Skeletal muscle satellite cell (primary cell): ENCODE data around the gene SLC2A2.
"Not testable (repeated sequence)": the region's sequence is repeated elsewhere in the genome, so short reads cannot be mapped to it uniquely, and the experiment has no call there.

ENCODE experiments used
- H3K27me3 ChIP-seq: 2 replicates; pipeline ENCODE4 v1.7.0; 2013; ENCODE audit warnings: low read length; ENCODE audit not compliant: control insufficient read depth, insufficient read depth
- H3K36me3 ChIP-seq: 2 replicates; pipeline ENCODE4 v1.7.0; 2013; ENCODE audit warnings: mild to moderate bottlenecking, control low read depth, low read length; ENCODE audit not compliant: insufficient read depth
- H3K4me1 ChIP-seq: 2 replicates; pipeline ENCODE4 v1.7.0; 2013; ENCODE audit warnings: low read length; ENCODE audit not compliant: control insufficient read depth, insufficient read depth
- H3K4me2 ChIP-seq: 2 replicates; pipeline ENCODE4 v1.7.0; 2013; ENCODE audit warnings: mild to moderate bottlenecking, low read length
- H3K4me3 ChIP-seq: 2 replicates; pipeline ENCODE4 v1.7.0; 2013; ENCODE audit warnings: low read length
- H3K9ac ChIP-seq: 2 replicates; pipeline ENCODE4 v1.7.0; 2013; ENCODE audit warnings: mild to moderate bottlenecking, low read depth, low read length, moderate library complexity
- H3K9me3 ChIP-seq: replicated peaks from 2 replicates; pipeline ENCODE4 v1.7.0; 2013; ENCODE audit warnings: mild to moderate bottlenecking, control low read depth, low read length

Gene SLC2A2

DNA sequence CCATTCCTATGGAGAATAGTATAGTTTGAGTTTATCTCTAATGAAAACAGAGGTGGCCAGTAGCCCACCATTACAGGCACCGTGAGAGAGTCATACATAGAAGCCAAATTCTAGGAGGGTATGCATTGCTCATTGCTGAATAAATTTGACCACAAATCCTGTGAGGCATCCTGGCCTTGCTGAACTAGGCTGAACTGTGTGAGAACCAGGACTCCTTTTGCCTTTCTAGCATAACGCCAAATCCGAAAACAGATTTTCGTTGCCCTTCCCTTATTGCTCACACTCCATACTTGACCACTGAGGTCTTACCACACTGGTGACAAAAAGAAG, 50.4 kb downstream of the SLC2A2 start:
- no peak overlapping the region for H3K4me3 ChIP-seq
- H3K9ac ChIP-seq = no peak overlapping the region
- no peaks in the 10 kb centered on the region for H3K36me3 ChIP-seq
- no peaks in the 10 kb centered on the region for H3K9me3 ChIP-seq
- no peaks in the 10 kb centered on the region for H3K4me1 ChIP-seq
- H3K27me3 ChIP-seq = no peaks in the 10 kb centered on the region
- no peak overlapping the region for H3K4me2 ChIP-seq

DNA sequence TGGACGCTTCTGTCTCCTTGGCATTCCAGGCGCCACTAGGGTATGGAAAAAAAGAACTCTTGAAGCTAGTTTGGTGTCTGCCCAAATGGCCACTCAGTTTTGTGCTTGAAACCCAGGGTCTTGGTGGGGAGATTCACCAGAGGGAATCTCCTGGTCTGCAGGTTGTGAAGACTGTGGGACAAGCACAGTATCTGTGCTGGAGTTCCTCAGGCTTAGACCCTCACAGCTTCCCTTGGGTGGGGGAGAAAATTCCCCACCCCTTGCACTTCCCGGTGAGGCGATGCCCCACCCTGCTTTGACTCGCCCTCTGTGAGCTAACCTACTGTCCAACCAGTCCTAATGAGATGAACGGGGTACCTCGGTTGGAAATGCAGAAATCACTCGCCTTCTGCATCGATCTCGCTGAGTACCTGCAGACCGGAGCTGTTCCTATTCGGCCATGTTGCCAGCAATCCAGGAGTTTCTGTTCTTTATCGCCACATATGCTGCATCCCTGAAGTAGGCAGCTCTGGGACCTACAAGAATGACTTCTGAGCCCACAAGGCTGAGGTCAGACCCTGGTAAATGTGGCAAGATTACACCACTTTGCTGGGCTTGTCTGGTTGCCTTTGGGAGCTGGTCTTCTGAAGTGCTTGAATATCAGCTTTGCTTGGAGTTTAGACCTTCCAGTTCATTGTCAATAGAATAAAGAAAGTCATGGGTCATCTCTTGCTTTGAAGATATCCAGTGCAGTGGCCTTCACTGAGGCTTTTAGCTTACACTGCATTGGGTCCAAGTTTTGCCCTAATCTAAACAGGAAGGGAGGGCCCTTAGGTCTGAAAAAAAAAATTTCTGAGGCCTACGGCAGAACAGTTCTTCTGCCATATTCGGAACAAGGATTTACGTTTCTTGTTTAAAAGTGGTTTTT, 51.0 kb downstream of the SLC2A2 start:
- Histone ChIP-seq H3K36me3 (no peaks in the 10 kb centered on the region), H3K9me3 (no peaks in the 10 kb centered on the region), H3K4me2 (no peak overlapping the region), H3K4me3 (no peak overlapping the region), H3K9ac (no peak overlapping the region), H3K4me1 (no peaks in the 10 kb centered on the region), H3K27me3 (no peaks in the 10 kb centered on the region)

DNA sequence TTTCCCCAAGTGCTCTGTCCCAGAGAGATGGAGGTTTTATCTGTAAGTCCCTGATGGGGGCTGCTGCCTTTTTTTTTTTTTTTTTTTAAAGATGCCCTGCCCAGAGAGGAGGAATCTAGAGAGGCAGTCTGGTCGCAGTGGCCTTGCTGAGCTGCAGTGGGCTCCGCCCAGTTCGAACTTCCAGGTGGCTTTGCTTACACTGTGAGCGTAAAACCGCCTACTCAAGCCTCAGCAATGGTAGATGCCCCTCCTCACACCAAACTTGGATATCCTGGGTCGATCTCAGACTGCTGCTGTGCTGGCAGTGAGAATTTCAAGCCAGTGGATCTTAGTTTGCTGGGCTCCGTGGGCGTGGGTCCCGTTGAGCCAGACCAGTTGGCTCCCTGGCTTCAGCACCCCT, 51.6 kb downstream of the SLC2A2 start:
- Histone ChIP-seq H3K9ac (no peak overlapping the region), H3K4me1 (no peaks in the 10 kb centered on the region)

DNA sequence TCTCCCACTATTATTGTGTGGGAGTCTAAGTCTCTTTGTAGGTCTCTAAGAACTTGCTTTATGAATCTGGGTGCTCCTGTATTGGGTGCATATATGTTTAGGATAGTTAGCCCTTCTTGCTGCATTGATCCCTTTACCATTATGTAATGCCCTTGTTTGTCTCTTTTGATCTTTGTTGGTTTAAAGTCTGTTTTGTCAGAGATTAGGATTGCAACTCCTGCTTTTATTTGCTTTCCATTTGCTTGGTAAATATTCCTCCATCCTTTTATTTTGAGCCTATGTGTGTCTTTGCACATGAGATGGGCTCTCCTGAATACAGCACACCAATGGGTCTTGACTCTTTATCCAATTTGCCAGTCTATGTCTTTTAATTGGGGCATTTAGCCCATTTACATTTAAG, 53.6 kb downstream of the SLC2A2 start:
- H3K4me1 ChIP-seq, H3K27me3 ChIP-seq, H3K9ac ChIP-seq, H3K36me3 ChIP-seq, H3K4me3 ChIP-seq, H3K9me3 ChIP-seq, H3K4me2 ChIP-seq: not testable (repeated sequence)

More for the DNA sequence above, 51.6 kb downstream of the SLC2A2 start:
- no peaks in the 10 kb centered on the region for H3K36me3 ChIP-seq
- H3K9me3 ChIP-seq = no peaks in the 10 kb centered on the region
- no peaks in the 10 kb centered on the region for H3K27me3 ChIP-seq
- no peak overlapping the region for H3K4me3 ChIP-seq
- no peak overlapping the region for H3K4me2 ChIP-seq

DNA sequence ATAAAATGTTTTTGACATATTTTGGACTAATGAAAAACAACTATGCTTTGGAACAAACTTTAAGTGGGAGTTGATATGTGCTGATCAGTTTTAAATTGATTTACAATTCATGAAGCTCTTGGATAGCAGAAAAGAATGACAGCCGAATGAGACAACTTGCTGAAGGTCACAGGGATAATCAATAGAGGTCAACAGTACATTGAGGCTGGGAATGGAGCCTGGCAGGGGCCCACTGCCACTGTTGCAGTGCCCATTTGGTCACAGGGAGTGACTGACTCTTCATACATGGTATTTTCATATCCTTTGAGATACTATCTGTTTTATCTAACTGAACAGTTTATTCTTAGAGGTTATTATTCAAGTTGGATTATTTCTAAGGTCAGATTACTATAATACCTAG, 59.4 kb downstream of the SLC2A2 start:
- Histone ChIP-seq H3K9me3 (no peaks in the 10 kb centered on the region), H3K4me1 (no peaks in the 10 kb centered on the region), H3K4me2 (no peak overlapping the region), H3K9ac (no peak overlapping the region), H3K27me3 (no peaks in the 10 kb centered on the region), H3K4me3 (no peak overlapping the region), H3K36me3 (no peaks in the 10 kb centered on the region)

DNA sequence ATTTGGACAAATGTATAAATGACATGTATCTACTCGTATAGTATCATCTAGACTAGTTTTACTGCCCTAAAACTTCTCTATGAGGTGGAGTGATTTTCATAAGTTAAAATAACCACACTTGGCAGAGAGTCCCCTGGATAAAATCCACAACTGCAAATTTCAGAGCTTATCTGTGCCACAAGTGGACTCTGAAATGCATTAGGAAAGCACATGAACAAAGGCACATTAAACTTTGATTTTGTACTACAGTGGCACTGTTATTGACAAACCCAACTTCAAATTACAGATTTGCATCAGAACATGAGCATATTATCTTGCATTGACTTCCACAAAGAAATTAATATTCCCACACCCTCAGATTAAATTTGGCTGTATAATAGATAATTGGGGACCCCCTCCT, 60.0 kb downstream of the SLC2A2 start:
- H3K4me1 ChIP-seq = no peaks in the 10 kb centered on the region
- no peaks in the 10 kb centered on the region for H3K9me3 ChIP-seq
- H3K4me3 ChIP-seq = no peak overlapping the region
- H3K9ac ChIP-seq = no peak overlapping the region
- no peaks in the 10 kb centered on the region for H3K36me3 ChIP-seq
- no peak overlapping the region for H3K4me2 ChIP-seq
- H3K27me3 ChIP-seq = no peaks in the 10 kb centered on the region

DNA sequence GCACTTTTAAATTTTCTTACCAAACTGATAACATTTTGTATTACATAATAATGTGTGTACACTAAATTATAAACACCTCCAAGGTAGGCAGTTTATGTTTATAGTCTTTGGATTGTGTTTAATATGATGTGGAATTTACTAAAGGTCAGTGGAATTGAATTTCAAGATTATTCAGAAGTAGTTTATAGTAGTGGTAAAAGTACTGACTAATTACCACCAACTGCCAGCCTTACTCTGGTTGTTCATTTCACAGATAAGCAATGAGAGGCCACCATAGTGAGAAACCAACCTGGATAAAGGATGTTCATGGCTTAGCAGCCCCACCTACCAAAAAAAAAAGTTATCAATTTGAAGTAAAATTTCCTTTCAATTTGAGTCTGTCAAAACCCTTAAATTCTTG, 64.1 kb downstream of the SLC2A2 start:
- Histone ChIP-seq H3K9me3 (no peaks in the 10 kb centered on the region), H3K36me3 (no peaks in the 10 kb centered on the region), H3K4me2 (no peak overlapping the region), H3K4me3 (no peak overlapping the region), H3K9ac (no peak overlapping the region), H3K27me3 (peaks cover 4% of the 10 kb centered on the region), H3K4me1 (no peaks in the 10 kb centered on the region)

DNA sequence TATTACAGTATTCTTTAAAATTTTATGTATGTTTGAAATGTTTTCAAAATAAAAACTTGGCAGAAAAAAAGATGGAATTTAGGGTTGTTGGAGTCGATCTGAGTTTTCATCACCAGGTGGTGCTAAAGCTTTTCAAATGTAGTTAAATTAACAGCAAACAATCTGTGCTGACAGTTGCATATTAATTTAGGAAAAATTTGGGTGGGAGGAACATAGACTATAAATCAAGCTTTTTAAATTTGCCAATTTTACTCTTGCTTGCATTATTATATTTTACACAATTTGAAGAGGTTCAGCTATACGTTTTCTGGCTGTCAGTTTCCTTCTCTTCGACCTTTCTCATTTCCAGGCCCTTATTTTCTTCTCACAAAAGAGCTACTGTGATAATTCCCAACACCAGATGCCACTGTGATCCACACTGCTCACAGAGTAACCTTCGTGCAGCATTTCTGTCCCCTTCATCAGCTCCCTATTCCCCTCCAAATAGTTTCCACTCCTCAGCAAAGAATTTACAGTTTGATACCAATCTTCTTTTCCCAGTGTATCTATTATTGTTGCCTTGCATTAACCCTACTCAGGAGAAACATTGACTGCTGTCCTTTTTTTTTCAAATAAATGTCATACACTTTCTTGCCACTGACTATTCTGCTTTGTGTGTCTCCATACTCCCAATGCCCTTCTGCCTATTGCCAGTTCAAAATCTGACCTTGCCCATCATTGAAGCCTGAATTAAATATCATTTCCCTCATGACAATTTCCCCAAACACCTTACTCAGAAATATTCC, 64.7 kb downstream of the SLC2A2 start:
- H3K4me3 ChIP-seq = no peak overlapping the region
- H3K4me1 ChIP-seq = no peaks in the 10 kb centered on the region
- H3K9ac ChIP-seq = no peak overlapping the region
- H3K4me2 ChIP-seq = no peak overlapping the region
- H3K27me3 ChIP-seq = peaks cover 4% of the 10 kb centered on the region
- H3K36me3 ChIP-seq = no peaks in the 10 kb centered on the region
- H3K9me3 ChIP-seq = no peaks in the 10 kb centered on the region

DNA sequence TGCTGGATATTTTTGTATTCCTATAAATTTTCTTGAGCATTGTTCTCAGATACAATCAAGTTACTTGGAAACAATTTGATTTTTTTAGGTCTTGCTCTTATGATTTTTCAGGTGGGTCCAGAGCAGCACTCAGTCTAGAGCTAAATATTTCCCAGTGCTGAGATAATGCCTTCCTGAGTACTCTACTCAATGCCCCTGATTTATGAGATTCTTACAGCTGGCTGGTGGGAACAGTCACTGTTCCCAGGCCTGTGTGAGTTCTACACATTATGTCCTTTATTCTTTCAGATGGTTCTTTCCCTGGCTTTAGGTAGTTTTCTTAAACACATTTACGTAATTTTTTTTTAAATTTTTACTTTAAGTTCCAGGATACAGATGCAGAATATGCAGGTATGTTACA, 67.1 kb downstream of the SLC2A2 start:
- Histone ChIP-seq H3K9ac (no peak overlapping the region), H3K4me2 (no peak overlapping the region), H3K36me3 (no peaks in the 10 kb centered on the region), H3K9me3 (no peaks in the 10 kb centered on the region), H3K4me3 (no peak overlapping the region), H3K27me3 (peaks cover 4% of the 10 kb centered on the region), H3K4me1 (no peaks in the 10 kb centered on the region)

DNA sequence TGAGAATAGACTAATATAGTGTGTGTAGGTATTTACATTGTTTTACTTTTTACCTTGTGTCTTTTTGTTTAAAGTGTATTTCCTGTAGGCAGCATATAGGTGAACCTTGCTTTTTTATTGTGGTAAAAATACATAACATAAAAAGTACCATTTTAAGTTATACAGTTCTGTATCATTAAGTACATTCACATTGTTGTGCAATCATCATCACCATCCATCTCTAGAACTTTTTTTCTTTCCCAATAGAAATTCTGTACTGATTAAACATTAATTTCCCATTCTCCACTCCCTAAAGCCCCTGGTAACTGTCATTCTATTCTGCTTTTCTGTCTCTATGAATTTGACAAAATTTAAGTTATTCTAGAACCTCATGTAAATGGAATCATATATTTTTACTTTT, 69.9 kb downstream of the SLC2A2 start:
- H3K4me3 ChIP-seq = no peak overlapping the region
- no peaks in the 10 kb centered on the region for H3K36me3 ChIP-seq
- no peaks in the 10 kb centered on the region for H3K4me1 ChIP-seq
- H3K27me3 ChIP-seq = peaks cover 17% of the 10 kb centered on the region
- no peak overlapping the region for H3K9ac ChIP-seq
- H3K9me3 ChIP-seq = no peaks in the 10 kb centered on the region
- H3K4me2 ChIP-seq = no peak overlapping the region

DNA sequence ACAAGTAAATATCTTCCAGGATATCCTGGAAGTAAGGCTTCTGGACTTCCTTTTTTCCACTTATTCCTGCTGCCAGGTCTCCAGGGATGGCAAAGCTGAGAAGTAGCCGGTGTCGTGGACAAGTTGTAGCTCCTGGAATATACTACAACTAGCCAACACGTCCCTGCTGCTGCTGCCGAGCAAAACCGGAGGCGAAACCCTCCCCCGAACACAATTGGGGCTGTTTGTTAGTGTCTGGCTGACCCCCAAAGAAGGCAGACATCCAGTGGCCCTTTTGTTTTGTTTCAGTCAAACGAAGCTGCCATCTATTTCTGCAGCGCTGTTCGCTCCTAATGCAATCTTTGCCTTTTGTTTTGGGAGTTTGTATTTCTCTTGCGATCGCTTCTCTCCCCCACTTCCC, 72.8 kb downstream of the SLC2A2 start:
- Histone ChIP-seq H3K4me2 (peak overlapping the region; percentile 78), H3K9ac (no peak overlapping the region), H3K27me3 (peaks cover 19% of the 10 kb centered on the region), H3K4me1 (no peaks in the 10 kb centered on the region), H3K36me3 (no peaks in the 10 kb centered on the region), H3K9me3 (no peaks in the 10 kb centered on the region), H3K4me3 (peak overlapping the region; percentile 39)

DNA sequence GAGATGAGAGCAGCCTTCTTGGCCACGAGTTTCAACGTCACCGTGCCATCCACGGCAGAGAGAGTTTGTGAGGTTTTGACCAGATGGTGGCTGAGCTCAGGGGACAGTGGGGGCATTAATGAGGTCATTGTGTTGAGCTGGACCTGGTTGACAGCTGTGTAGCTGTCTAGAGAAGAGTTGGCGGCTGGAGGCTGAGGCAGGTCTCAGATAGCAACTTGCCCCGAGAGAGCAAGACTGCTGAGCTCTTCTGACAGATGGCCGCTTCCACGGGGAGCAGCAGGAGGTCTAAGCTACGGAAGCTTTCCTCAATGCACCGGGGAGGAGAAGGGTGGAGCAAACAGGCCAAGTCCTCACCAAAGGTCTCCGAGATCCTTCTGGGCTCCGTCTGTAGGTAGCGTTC, 73.3 kb downstream of the SLC2A2 start:
- H3K4me1 ChIP-seq = no peaks in the 10 kb centered on the region
- H3K9me3 ChIP-seq = no peaks in the 10 kb centered on the region
- H3K4me3 ChIP-seq = no peak overlapping the region
- peaks cover 19% of the 10 kb centered on the region for H3K27me3 ChIP-seq
- no peak overlapping the region for H3K9ac ChIP-seq
- no peaks in the 10 kb centered on the region for H3K36me3 ChIP-seq
- peak overlapping the region; percentile 78 for H3K4me2 ChIP-seq
